Tibial nerve (tissue), 4 donors: ENCODE results near the gene MLEC.

ENCODE experiments used
- CTCF ChIP-seq, 5 experiments: fragments of 200-600 bp in 3 of 5; fragments of 450-650 bp in 2 of 5; sonication (generic) in 3 of 5; IDR thresholded peaks; one replicate each; pipeline ENCODE4 v1.5.1; 2016 to 2019; ENCODE audit warnings: antibody characterized with exemption in 5 of 5, mild to moderate bottlenecking in 3 of 5, moderate library complexity in 2 of 5
- EP300 ChIP-seq, 2 donors: sonication (generic); formaldehyde crosslinking; IDR thresholded peaks; one replicate each; pipeline ENCODE4 v1.6.1; 2017; ENCODE audit warnings: antibody characterized with exemption in 2 of 2, mild to moderate bottlenecking in 1 of 2

- TF ChIP-seq EP300 (IDR thresholded peaks at IDR 0.05) (no peak), CTCF (IDR thresholded peaks at IDR 0.05) (no peak)
Measured at GRCh38 chr12:120692524-120693033, 5.6 kb downstream of the MLEC start.
